MM.1S (cell line): Measurements from ENCODE around the gene TLK1.
"Not testable (repeated sequence)": the region's sequence is repeated elsewhere in the genome, so short reads cannot be mapped to it uniquely, and the experiment has no call there.

Experiments used
- CTCF ChIP-seq: fragments of 300-600 bp; sonication (generic); IDR thresholded peaks from 2 replicates; pipeline ENCODE4 v1.5.1; 2016; ENCODE audit warnings: antibody characterized with exemption, low read length, mixed read lengths
- EZH2phosphoT487 ChIP-seq: fragments of 300-600 bp; sonication (generic); IDR thresholded peaks from 2 replicates; pipeline ENCODE4 v1.6.1; 2018; ENCODE audit warnings: antibody characterized with exemption, low read length

- TF ChIP-seq CTCF, EZH2phosphoT487: not testable (repeated sequence)
Measured at GRCh38 chr2:171091517-171091916, 69.2 kb downstream of the TLK1 start.
